ENCODE results near the gene FSD1L. TPM values are rescaled to one million over a fixed set of nuclear protein-coding genes. Genes with fewer than 3 reads are reported as not detected.
A peak's percentile ranks its signal among the peaks of the same experiment; 100 is the strongest.
"Not testable (repeated sequence)": the region's sequence is repeated elsewhere in the genome, so short reads cannot be mapped to it uniquely, and the experiment has no call there.

FSD1L gene
- total and polyA plus RNA-seq, 2 donors: 1.6 to 2.5 TPM

DNA sequence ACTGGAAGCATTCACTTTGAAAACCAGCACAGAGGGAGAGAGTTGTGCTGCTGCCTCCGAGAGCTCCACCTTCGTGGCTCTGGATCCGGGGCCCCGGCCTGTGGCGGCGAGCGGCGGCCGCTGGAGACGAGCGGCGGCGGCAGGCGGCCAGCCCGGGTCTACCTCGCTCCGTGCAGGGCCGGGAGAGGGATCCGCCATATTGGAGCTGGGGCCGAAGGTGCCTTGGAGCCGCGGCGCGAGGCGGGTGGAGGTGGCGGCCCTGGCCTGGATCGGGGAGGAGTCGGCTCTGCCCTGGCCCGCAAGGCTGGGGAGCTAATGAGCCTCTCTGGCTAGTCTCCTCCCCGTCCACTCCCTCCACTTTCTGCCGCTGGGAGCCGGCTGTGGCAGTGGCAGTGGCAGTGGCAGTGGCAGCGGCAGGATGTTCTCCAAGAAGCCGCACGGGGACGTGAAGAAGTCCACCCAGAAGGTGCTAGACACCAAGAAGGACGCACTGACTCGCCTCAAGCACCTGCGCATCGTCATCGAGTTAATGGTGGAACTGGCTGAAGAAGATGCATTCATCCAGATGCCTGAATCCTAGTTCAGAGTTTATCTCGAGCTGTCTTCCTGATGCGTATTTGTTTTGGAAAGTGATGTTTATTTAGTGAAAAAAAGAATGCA, 72.0 kb downstream of the FSD1L start:
- WGBS: 93% methylated on average over 43 of the region's 43 CpGs
- H3K4me1 ChIP-seq (ENCODE audit: control insufficient read depth in 2 of 2, insufficient read depth in 2 of 2, low read length in 2 of 2); H3K36me3 ChIP-seq (ENCODE audit: control insufficient read depth in 2 of 2, insufficient read depth in 2 of 2, low read length in 1 of 2); H3K27me3 ChIP-seq (ENCODE audit: control insufficient read depth in 2 of 2, insufficient read depth in 1 of 2, low read length in 1 of 2); H3K9me3 ChIP-seq (ENCODE audit: control insufficient read depth in 2 of 2, insufficient read depth in 1 of 2, low read length in 1 of 2): not testable (repeated sequence)
- DNase-seq (ENCODE audit: low read depth in 6 of 9, low spot score in 9 of 9): peak in 2 of 9 donors; percentile 4 to 28
- peak overlapping the region in 1 of 2 donors; percentile 35 for H3K4me3 ChIP-seq (ENCODE audit: low read length in 2 of 2)
- H3K27ac ChIP-seq (ENCODE audit: low read depth in 1 of 2, low read length in 1 of 2): peak overlapping the region in 1 of 2 donors; percentile 74

DNA sequence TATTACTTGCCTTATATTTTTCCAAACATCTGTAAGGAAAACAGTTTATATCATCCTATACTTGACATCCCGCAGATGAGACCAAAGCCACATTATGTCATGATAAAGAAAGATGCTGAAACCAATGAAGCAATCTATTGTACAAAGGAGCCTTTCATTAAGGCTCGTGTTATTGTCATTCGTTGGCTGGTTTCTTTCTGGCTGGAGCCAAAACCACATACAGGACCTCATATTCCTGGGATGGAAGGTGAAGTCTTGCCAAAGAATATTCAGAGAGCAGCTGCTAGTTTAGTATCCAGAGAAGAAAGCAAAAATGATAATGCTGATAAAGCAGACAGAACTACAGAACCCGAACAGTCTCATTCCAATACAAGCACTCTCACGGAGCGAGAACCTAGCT, 73.2 kb downstream of the FSD1L start:
- H3K4me1 ChIP-seq (ENCODE audit: control insufficient read depth in 2 of 2, insufficient read depth in 2 of 2, low read length in 2 of 2); H3K27me3 ChIP-seq (ENCODE audit: control insufficient read depth in 2 of 2, insufficient read depth in 1 of 2, low read length in 1 of 2); H3K36me3 ChIP-seq (ENCODE audit: control insufficient read depth in 2 of 2, insufficient read depth in 2 of 2, low read length in 1 of 2); H3K9me3 ChIP-seq (ENCODE audit: control insufficient read depth in 2 of 2, insufficient read depth in 1 of 2, low read length in 1 of 2); H3K4me3 ChIP-seq (ENCODE audit: low read length in 2 of 2); H3K27ac ChIP-seq (ENCODE audit: low read depth in 1 of 2, low read length in 1 of 2); DNase-seq (ENCODE audit: low read depth in 6 of 9, low spot score in 9 of 9): not testable (repeated sequence)
- WGBS: 98% methylated on average over 6 of the region's 6 CpGs

DNA sequence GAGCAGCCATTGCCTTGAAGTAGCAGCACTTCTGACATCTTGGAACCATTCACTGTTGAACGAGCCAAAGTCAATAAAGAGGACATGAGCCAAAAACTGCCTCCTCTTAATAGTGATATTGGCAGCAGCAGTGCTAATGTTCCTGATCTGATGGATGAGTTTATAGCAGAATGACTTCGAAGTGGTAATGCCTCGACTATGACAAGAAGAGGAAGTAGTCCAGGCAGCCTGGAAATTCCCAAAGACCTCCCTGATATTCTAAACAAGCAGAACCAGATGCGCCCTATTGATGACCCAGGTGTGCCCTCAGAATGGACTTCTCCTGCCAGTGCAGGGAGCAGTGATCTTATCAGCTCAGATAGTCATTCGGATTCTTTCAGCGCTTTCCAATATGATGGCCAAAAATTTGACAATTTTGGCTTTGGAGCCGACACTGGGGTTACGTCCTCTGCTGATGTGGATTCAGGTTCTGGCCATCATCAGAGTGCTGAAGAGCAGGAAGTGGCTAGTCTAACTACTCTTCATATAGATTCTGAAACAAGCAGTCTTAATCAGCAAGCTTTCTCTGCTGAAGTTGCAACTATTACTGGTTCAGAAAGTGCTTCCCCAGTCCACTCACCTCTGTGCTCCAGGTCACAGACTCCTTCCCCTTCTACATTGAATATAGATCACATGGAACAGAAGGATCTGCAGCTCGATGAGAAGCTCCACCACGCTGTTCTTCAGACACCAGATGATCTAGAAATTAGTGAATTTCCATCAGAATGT, 75.0 kb downstream of the FSD1L start:
- WGBS: 94% methylated on average over 10 of the region's 10 CpGs
- not testable (repeated sequence) for H3K4me3 ChIP-seq (ENCODE audit: low read length in 2 of 2); H3K9me3 ChIP-seq (ENCODE audit: control insufficient read depth in 2 of 2, insufficient read depth in 1 of 2, low read length in 1 of 2); H3K27me3 ChIP-seq (ENCODE audit: control insufficient read depth in 2 of 2, insufficient read depth in 1 of 2, low read length in 1 of 2); H3K27ac ChIP-seq (ENCODE audit: low read depth in 1 of 2, low read length in 1 of 2); DNase-seq (ENCODE audit: low read depth in 6 of 9, low spot score in 9 of 9); H3K36me3 ChIP-seq (ENCODE audit: control insufficient read depth in 2 of 2, insufficient read depth in 2 of 2, low read length in 1 of 2); H3K4me1 ChIP-seq (ENCODE audit: control insufficient read depth in 2 of 2, insufficient read depth in 2 of 2, low read length in 2 of 2)

DNA sequence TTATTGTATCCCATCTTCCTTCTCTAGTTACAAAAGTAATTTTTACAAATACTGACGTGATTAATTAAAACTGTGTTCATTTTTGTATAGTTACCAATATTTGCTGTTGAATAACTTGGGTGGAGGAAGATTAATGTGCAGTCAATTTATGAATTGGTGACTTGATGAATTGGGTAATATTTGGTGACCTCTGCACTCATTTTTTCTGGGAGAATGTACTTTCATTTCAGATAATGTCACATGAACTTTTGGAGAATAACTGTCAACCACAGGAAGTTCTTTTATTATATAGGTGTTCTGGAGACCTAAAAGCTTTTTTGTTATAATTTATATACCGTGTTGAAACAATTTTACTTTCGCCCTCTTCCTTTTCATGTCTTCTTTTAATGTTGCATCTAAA, 83.7 kb downstream of the FSD1L start:
- H3K27ac ChIP-seq (ENCODE audit: low read depth in 1 of 2, low read length in 1 of 2): no peak overlapping the region
- H3K4me3 ChIP-seq (ENCODE audit: low read length in 2 of 2): no peak overlapping the region
- no peaks in the 10 kb centered on the region for H3K4me1 ChIP-seq (ENCODE audit: control insufficient read depth in 2 of 2, insufficient read depth in 2 of 2, low read length in 2 of 2)
- WGBS: 48% methylated on average over 3 of the region's 3 CpGs
- no peaks in the 10 kb centered on the region for H3K36me3 ChIP-seq (ENCODE audit: control insufficient read depth in 2 of 2, insufficient read depth in 2 of 2, low read length in 1 of 2)
- H3K27me3 ChIP-seq (ENCODE audit: control insufficient read depth in 2 of 2, insufficient read depth in 1 of 2, low read length in 1 of 2): no peaks in the 10 kb centered on the region
- DNase-seq (ENCODE audit: low read depth in 6 of 9, low spot score in 9 of 9): peak in 1 of 9 donors; percentile 5
- no peaks in the 10 kb centered on the region for H3K9me3 ChIP-seq (ENCODE audit: control insufficient read depth in 2 of 2, insufficient read depth in 1 of 2, low read length in 1 of 2)

DNA sequence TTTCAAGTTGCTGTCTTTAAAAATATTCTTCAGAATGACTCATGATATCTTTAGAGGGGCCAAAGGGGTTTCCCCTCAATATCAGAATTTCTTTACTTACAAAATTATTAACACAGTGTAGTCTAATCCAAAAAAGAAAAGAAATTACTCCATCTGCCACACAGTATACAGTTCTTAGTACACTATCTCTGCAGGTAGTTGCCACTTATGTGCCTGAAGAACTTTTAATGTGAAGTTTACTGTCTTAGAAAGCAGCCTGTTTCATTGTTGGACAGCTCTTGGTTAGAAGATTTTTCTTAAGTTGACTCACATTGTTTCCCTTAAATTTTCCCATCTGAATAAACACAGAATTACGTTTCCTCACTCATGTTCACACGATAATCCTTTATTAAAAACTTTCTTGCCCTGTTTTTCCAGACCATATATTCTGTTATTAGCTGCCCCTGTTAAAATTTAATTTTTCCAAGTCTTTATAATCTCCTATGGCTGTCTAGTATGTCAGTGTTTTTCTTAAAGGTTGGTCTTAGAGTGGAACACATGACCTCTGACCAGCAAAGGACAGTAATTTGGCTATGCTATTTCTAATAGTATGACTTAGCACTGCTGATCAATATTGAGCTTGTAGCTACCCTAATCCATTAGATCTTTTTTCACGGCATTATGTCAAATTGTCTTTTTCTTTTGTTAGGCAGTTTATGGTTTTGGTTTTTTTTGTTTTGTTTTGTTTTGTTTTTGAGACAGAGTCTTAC, 88.3 kb downstream of the FSD1L start:
- 98% methylated on average over 3 of the region's 3 CpGs for WGBS

DNA sequence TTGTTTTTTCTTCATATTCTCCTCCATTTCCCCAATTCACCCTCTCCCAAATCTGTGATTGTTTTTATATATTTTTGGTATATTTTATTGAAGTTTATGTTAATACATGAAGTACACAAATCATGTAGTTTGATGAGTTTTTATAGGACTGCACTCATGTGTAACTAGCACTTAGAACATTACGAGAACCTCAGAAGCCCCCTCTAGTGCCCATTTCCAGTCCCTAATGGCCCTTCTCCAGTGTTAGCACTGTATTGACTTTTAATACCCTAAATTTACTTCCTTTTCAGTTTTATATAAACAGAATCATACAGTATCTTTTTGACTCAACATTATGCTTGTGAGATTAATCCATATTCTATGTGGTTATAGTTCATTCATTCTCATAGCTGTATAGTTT, 91.6 kb downstream of the FSD1L start:
- 100% methylated on average over 1 of the region's 1 CpG for WGBS
- H3K36me3 ChIP-seq (ENCODE audit: control insufficient read depth in 2 of 2, insufficient read depth in 2 of 2, low read length in 1 of 2): no peaks in the 10 kb centered on the region
- H3K4me1 ChIP-seq (ENCODE audit: control insufficient read depth in 2 of 2, insufficient read depth in 2 of 2, low read length in 2 of 2): no peaks in the 10 kb centered on the region
- DNase-seq (ENCODE audit: low read depth in 6 of 9, low spot score in 9 of 9): no peak
- no peaks in the 10 kb centered on the region for H3K9me3 ChIP-seq (ENCODE audit: control insufficient read depth in 2 of 2, insufficient read depth in 1 of 2, low read length in 1 of 2)
- no peak overlapping the region for H3K27ac ChIP-seq (ENCODE audit: low read depth in 1 of 2, low read length in 1 of 2)
- H3K4me3 ChIP-seq (ENCODE audit: low read length in 2 of 2): no peak overlapping the region
- H3K27me3 ChIP-seq (ENCODE audit: control insufficient read depth in 2 of 2, insufficient read depth in 1 of 2, low read length in 1 of 2): no peaks in the 10 kb centered on the region

More for the DNA sequence above, 88.3 kb downstream of the FSD1L start:
- Histone ChIP-seq H3K4me3 (ENCODE audit: low read length in 2 of 2) (no peak overlapping the region), H3K9me3 (ENCODE audit: control insufficient read depth in 2 of 2, insufficient read depth in 1 of 2, low read length in 1 of 2) (no peaks in the 10 kb centered on the region), H3K27me3 (ENCODE audit: control insufficient read depth in 2 of 2, insufficient read depth in 1 of 2, low read length in 1 of 2) (no peaks in the 10 kb centered on the region), H3K36me3 (ENCODE audit: control insufficient read depth in 2 of 2, insufficient read depth in 2 of 2, low read length in 1 of 2) (no peaks in the 10 kb centered on the region), H3K27ac (ENCODE audit: low read depth in 1 of 2, low read length in 1 of 2) (no peak overlapping the region), H3K4me1 (ENCODE audit: control insufficient read depth in 2 of 2, insufficient read depth in 2 of 2, low read length in 2 of 2) (no peaks in the 10 kb centered on the region)
- no peak for DNase-seq (ENCODE audit: low read depth in 6 of 9, low spot score in 9 of 9)

DNA sequence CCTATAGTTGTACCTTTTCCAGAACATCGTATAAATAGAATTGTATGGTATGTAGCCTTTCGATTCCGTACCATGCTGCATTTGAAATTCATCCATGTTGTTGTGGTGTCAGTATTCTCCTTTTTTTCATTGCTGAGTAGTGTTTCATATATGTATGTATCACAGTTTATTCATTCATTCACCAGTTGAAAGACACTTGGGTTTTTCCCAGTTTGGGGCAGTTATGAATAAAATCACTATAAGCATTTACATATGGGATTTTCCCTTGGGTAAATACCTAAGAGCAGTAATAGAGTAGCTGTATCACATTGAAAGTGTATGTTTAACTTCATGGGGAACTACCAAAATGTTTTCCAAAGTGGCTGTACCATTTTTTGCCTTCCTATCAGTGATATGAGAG, 94.0 kb downstream of the FSD1L start:
- H3K27ac ChIP-seq (ENCODE audit: low read depth in 1 of 2, low read length in 1 of 2): no peak overlapping the region

DNA sequence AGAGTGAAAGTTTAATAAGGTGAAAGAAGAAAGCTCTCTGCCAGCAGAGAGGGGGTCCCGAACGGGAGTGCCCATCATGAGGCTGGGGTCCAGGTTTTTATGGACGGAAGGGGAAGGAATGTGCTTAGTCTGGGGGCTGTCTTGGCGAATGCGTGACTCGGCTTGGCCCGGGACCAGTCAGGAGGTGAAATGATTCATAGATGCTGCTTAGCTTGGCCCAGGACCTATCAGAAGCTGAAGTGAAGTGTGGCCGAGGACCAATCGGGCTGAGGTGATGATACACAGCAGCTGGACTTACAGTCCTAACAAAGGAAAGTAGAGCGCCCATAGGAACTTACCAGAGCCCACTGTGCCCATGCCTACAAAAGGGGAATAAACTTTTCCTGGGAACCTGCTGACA, 106.2 kb downstream of the FSD1L start:
- 96% methylated on average over 10 of the region's 10 CpGs for WGBS
- no peak for DNase-seq (ENCODE audit: low read depth in 6 of 9, low spot score in 9 of 9)
- no peaks in the 10 kb centered on the region for H3K27me3 ChIP-seq (ENCODE audit: control insufficient read depth in 2 of 2, insufficient read depth in 1 of 2, low read length in 1 of 2)
- H3K4me3 ChIP-seq (ENCODE audit: low read length in 2 of 2): no peak overlapping the region
- no peak overlapping the region for H3K27ac ChIP-seq (ENCODE audit: low read depth in 1 of 2, low read length in 1 of 2)
- H3K9me3 ChIP-seq (ENCODE audit: control insufficient read depth in 2 of 2, insufficient read depth in 1 of 2, low read length in 1 of 2): no peaks in the 10 kb centered on the region
- no peaks in the 10 kb centered on the region for H3K36me3 ChIP-seq (ENCODE audit: control insufficient read depth in 2 of 2, insufficient read depth in 2 of 2, low read length in 1 of 2)
- H3K4me1 ChIP-seq (ENCODE audit: control insufficient read depth in 2 of 2, insufficient read depth in 2 of 2, low read length in 2 of 2): peaks cover 0 to 7% of the 10 kb centered on the region in 2 donors

More for the DNA sequence above, 94.0 kb downstream of the FSD1L start:
- no peak for DNase-seq (ENCODE audit: low read depth in 6 of 9, low spot score in 9 of 9)
- H3K4me3 ChIP-seq (ENCODE audit: low read length in 2 of 2): no peak overlapping the region
- WGBS: 98% methylated on average over 3 of the region's 3 CpGs
- H3K4me1 ChIP-seq (ENCODE audit: control insufficient read depth in 2 of 2, insufficient read depth in 2 of 2, low read length in 2 of 2): no peaks in the 10 kb centered on the region
- H3K9me3 ChIP-seq (ENCODE audit: control insufficient read depth in 2 of 2, insufficient read depth in 1 of 2, low read length in 1 of 2): no peaks in the 10 kb centered on the region
- no peaks in the 10 kb centered on the region for H3K36me3 ChIP-seq (ENCODE audit: control insufficient read depth in 2 of 2, insufficient read depth in 2 of 2, low read length in 1 of 2)
- no peaks in the 10 kb centered on the region for H3K27me3 ChIP-seq (ENCODE audit: control insufficient read depth in 2 of 2, insufficient read depth in 1 of 2, low read length in 1 of 2)

Data from thymus (tissue), 11 donors.